ENCODE results near the gene MRPL12. TPM values are rescaled to one million over a fixed set of nuclear protein-coding genes. Genes with fewer than 3 reads are reported as not detected.
A peak's percentile ranks its signal among the peaks of the same experiment; 100 is the strongest.

The MRPL12 gene
- polyA plus RNA-seq, 3 donors: 47.5 to 67.4 (median 59.2) TPM

DNA sequence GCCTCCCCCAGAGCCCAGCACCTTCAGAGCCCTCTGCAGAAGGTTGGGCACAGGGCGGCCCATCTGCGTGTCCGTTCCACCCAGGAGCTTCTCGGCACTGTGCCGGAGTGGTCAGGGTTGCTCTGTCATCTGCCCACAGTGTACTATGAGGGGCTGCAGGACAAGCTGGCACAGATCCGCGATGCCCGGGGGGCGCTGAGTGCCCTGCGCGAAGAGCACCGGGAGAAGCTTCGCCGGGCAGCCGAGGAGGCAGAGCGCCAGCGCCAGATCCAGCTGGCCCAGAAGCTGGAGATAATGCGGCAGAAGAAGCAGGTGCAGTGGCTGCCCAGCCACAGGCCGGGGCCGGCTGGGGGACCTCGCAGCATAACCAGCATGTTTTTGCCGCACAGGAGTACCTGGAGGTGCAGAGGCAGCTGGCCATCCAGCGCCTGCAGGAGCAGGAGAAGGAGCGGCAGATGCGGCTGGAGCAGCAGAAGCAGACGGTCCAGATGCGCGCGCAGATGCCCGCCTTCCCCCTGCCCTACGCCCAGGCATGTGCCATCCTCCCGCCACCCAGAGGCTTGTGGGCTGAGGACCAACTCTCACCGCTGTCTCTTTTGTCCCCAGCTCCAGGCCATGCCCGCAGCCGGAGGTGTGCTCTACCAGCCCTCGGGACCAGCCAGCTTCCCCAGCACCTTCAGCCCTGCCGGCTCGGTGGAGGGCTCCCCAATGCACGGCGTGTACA, 6.8 kb upstream of the MRPL12 start:
- DNase-seq: no peak

DNA sequence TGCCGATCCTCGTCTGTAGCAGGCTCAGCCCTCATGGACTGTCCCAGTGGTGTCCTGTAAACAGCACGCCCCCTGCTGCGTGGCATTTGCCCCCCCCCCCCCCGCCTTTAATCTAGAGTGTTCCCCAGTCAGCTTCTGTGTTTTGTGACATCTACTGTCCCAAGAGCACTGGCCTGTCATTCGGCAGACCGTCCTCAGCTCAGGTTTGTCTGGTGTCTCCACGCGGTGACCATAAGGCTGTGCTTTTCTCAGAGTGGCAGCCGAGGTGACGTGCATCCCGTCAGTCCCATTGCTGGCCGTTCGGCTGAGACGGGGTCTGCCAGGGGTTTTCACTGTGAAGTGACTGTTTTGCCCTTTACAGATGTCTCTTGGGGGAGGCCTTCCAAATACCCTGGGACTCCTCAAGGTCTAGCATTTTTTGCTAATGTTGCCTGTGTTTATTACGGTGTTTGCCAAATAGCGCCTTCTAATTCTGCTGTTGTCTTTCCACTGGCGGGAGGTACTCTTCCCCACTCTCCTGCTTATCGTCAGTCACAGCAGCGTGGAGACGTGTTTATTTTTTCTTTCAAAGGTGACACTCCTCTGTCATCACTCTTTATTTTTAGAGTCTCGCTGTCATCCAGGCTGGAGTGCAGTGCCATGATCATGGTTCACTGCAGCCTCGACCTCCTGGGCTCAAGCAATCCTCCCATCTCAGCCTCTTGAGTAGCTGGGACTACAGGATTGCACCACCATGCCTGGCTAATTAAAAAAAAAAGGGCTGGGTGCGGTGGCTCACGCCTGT, 5.7 kb upstream of the MRPL12 start:
- no peak for DNase-seq

DNA sequence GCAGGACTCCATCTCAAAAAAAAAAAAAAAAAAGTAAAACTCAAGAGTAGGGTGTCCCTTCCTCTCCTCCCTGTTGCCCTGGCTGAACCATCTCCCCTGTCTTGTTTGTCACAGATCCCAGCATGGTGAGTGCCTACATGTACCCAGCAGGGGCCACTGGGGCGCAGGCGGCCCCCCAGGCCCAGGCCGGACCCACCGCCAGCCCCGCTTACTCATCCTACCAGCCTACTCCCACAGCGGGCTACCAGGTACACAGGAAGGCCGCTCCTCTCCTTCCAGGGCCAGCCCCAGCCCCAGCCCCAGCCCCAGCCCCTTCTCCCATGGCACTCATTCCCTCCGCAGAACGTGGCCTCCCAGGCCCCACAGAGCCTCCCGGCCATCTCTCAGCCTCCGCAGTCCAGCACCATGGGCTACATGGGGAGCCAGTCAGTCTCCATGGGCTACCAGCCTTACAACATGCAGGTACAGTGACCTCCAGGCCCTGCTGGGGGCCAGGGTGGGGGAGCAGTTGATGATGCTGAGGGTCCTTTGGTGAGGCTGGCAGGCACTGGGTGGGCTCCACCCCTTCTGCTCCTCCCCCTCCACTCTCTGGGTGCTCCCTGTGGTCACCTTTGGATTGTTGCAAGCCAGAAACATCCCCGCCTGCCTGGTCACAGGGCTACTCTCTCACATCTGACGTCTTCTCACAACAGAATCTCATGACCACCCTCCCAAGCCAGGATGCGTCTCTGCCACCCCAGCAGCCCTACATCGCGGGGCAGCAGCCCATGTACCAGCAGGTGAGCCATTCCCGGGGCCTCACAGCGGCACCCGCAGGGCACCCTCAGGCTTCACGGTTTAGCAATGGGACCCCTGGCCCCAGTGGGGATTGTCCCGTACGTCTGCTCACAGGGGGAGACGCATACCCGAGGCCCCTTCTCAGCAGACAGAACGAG, 2.5 kb upstream of the MRPL12 start:
- DNase-seq: no peak

GRCh38 chr17:81701288-81702071, 1.7 kb upstream of the MRPL12 start:
- DNase-seq: no peak

DNA sequence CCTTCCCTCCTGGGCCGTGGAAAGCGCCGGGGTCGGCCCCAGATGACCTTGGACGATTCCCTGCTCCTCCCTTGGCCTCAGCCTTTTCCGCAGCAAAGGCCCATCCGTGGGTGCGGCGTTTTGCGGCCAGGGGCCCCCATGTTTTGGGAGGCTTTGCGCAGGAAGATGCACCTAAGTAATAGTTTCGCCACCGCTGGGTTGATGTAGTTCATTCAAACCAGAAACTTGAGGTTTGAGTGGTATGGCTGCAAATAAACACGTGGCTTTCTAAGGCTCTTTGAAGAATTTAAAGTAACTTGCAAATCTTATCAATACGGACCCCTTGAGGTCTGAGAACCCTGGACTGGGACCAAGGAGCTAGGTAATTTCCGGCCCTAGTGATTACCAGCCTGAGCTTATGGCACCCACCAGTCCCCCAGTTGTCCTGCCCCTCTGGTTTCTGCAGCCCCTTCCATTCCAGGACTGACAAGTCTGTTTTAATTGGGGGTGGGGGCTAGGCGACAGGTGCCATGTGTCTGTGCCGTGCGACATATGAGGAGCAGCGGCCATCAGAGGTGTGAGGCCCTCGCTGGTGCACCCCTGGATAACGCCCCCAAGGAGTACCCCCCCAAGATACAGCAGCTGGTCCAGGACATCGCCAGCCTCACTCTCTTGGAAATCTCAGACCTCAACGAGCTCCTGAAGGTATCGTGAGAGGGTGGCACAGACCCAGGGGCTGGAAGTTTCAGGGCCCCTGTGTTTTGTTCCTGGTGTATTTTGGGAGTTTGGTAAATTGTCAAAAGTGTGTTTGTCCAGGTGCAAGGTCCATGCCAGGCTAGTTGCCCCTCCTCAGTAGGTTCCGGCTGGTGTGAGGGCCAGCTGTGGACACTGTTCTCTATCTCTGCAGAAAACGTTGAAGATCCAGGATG, 834 bp downstream of the MRPL12 start:
- DNase-seq: no peak

DNA sequence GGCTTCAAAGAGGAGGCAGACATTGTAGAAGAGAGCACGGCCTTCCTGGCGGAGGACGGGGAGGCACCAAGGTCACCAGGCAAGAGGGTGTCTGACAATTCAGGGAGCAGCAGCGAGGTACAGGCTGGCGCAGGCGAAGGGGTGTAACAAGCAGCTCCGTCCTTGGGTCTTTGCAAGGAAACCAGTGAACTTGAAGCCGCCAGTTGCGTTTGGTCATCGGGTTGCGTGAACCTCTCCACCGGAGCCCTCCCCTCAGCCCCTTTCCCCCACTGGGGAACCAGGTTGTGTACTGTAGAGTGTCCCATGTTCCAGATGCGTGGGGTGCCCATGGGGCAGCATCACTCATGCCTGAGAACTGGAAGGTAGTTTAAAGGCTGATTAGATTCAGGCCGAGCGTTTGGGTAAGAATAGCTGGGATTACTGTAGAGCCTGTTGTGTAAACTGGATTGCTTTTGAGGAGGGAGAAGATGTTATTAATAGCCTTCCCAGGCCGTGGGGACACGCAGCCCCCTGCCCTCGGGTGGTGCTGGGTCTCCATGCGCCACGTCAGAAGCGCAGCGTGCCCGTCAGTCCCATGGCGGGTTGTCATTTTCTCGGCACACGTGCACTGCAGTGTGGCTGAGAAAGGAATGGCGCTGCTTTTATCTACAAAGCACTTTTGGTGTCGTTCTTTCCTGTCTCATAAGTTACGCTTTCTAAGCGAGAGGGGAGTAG, 2.5 kb downstream of the MRPL12 start:
- DNase-seq: no peak

GRCh38 chr17:81706232-81706611, 3.1 kb downstream of the MRPL12 start:
- no peak for DNase-seq

- no peak for DNase-seq
Observed at GRCh38 chr17:81706757-81707624, 3.8 kb downstream of the MRPL12 start.

GRCh38 chr17:81707725-81708646, 4.8 kb downstream of the MRPL12 start:
- DNase-seq: no peak

- DNase-seq: no peak
Observed at GRCh38 chr17:81708739-81709185, 5.6 kb downstream of the MRPL12 start.

DNA sequence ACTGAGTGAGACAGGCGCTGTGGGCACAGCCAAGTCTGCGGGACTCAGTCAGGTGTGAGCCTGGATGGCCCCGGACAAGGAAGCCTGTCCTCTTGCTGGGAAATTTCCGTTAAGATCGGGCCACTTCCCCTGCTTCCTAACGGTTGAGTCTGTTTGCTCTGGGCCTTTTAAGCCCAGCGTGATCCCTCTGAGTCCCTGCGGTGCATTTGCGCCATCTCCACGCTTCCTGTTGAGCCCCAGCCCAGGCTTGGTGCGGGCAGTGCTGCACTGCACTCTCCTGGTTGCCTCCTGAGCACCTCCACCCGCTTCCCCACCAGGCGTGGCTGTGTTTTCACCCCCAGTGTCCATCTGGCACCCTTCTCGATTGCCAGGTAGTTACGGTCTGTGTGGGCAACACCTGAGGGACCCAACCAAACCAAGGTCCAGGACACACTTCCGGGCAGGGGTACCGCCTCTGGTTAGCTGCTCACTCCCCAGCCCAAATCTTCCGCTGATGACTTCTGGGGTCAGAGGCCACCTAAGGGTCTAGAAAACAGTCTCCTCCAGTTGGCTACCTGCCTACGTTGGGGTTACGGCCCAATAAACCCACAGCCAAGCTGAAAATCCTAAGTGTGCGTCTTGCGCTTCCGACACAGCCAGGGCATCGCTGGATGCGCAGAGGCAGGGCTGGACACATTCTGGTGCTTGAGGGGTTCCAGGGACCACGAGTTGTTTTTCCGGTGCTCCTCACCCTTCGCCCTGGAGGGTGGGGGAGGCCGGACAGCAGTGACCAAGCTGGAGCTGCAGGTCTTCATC, 7.5 kb downstream of the MRPL12 start:
- DNase-seq: no peak

DNA sequence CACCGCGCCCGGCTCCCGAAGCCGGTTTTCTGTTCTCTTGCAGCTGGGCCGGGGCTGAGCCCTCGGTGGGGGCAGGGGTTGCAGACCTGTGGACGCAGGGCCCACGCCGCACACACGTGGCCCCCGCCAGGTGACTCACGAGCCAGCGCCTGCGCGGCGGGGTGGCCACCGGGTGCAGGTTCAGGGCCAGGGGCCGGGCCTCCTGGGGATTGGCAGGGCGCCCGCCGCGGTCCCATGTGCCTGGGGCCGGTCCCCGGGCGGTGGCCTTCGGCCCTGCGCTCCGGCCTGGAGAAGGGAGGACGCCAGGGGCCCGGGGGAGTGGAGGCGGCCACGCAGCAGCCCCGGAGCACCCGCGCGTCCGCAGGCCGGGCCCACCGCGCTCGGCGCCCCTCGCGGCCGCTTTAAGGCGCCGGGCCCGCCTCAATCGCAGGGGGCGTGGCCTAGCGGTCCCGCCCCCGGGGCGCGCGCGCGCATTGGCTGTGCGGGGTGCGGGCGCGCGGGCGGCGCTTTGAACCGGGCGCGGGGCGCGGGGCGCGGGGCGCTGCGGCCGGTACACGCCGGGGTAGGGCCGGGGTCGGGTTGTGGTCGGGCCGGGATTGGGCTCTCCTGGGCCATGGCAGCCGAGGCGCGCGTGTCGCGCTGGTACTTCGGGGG, 8.8 kb downstream of the MRPL12 start, which contains the start of gene SLC25A10:
TSS of gene SLC25A10 (plus strand) at position 471 of the 654 bp plus-strand sequence. CDS start at position 614, 143 bp downstream.
- DNase-seq: peak; percentile 75

DNA sequence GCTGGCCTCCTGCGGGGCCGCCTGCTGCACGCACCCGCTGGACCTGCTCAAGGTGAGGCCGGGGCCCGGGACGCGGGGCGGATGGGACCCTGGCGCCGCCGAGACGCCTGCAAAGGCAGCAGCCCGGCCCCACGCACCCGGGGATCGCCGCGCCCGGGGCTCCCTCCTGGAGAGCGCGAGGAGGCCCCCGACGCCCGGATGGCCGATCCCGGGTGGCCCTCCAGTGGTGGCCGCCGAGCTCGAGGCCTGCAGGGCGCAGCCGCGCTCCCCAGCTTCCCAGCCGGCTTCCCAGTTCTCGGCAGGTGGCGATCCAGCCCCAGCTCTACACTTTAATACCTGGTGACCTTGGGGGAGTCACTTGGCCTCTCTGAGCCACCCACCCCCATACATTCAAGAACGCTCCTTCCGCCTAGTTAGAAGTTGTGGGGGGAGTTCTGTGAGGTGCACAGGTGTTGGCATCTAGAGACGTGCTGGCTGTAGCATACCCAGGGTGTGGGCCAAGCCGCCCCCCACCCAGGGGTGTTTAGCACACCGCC, 9.4 kb downstream of the MRPL12 start:
- no peak for DNase-seq

DNA sequence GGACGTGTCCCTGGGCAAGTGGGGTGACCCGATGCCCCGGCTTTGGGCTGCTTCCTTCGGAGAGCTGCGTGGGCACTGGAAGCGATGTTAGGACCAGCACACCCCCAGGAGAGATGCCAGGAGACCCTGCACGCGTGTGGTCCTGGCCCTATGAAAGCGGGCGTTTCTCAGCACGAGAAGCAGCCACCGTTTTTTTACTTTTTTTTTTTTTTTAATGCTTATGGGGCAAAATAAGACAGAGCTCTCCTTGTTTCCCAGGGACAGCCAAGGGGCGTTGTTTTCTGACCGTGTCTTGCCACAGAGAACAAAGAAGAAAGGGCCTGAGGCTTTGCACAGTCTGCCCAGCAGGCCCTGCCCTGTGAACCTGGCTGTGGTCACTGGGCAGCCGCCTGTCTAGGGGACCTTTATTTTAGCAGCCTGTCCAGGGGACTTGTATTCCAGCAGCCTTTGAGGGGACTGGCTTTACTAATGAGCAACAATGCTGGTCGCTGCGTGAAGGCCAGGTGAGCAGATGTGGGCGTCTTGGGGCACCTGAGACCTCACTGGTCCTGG, 9.9 kb downstream of the MRPL12 start:
- no peak for DNase-seq

Data from renal pelvis (tissue), 4 donors.